PFSK-1 (cell line): ENCODE measurements around the gene TMEM147.

Source experiments
- FOXP2 ChIP-seq: optimal IDR thresholded peaks from 2 replicates; pipeline ENCODE3; 2011; ENCODE audit warnings: borderline replicate concordance, control low read depth, inconsistent platforms; ENCODE audit not compliant: insufficient read depth; ENCODE audit errors: extremely low read length, extremely low read depth
- POLR2AphosphoS5 ChIP-seq: IDR thresholded peaks from 2 replicates; pipeline ENCODE4 v1.6.1; 2012; ENCODE audit warnings: low read depth, mild to moderate bottlenecking, control low read depth, low read length, moderate library complexity
- SIN3A ChIP-seq: IDR thresholded peaks from 2 replicates; pipeline ENCODE4 v1.6.1; 2012; ENCODE audit warnings: mild to moderate bottlenecking, low read length, moderate library complexity, borderline replicate concordance; ENCODE audit not compliant: insufficient read depth
- TAF1 ChIP-seq: IDR thresholded peaks from 2 replicates; pipeline ENCODE4 v1.6.1; 2012; ENCODE audit warnings: low read length, control low read depth, borderline replicate concordance; ENCODE audit not compliant: insufficient read depth
- TF ChIP-seq, protein P1 (sequence below), 2 experiments: IDR thresholded peaks; 2 replicates each; pipeline versions ENCODE4 v1.6.1 to v1.8.0; 2011 to 2012; ENCODE audit warnings: low read depth in 2 of 2, low read length in 2 of 2, control low read depth in 1 of 2, inconsistent platforms in 1 of 2, mild to moderate bottlenecking in 1 of 2, moderate library complexity in 1 of 2; ENCODE audit not compliant: insufficient read depth in 1 of 2

DNA sequence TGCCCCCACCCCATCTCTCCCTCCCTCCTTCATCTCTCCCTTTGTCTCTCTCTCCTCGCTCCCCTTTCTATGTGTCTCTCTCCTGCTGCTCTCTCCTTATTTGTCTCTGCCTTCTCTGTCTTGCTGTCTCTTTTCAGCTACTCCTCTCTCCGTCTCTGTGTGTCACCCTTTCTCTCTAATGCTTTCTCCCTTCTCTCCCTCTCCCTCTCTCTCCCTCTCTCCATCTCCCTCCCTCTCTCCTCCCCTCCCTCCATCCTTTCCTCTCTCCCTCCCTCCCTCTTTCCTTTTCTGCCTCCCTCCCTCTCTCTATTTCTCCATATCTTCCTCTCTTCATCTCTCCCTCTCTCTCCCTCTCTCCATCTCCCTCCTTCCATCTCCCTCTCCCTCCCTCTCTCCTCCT is 17.4 kb downstream of the TMEM147 start:
- TF ChIP-seq, protein P1, sequence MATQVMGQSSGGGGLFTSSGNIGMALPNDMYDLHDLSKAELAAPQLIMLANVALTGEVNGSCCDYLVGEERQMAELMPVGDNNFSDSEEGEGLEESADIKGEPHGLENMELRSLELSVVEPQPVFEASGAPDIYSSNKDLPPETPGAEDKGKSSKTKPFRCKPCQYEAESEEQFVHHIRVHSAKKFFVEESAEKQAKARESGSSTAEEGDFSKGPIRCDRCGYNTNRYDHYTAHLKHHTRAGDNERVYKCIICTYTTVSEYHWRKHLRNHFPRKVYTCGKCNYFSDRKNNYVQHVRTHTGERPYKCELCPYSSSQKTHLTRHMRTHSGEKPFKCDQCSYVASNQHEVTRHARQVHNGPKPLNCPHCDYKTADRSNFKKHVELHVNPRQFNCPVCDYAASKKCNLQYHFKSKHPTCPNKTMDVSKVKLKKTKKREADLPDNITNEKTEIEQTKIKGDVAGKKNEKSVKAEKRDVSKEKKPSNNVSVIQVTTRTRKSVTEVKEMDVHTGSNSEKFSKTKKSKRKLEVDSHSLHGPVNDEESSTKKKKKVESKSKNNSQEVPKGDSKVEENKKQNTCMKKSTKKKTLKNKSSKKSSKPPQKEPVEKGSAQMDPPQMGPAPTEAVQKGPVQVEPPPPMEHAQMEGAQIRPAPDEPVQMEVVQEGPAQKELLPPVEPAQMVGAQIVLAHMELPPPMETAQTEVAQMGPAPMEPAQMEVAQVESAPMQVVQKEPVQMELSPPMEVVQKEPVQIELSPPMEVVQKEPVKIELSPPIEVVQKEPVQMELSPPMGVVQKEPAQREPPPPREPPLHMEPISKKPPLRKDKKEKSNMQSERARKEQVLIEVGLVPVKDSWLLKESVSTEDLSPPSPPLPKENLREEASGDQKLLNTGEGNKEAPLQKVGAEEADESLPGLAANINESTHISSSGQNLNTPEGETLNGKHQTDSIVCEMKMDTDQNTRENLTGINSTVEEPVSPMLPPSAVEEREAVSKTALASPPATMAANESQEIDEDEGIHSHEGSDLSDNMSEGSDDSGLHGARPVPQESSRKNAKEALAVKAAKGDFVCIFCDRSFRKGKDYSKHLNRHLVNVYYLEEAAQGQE (IDR thresholded peaks at IDR 0.05; ENCODE audit: insufficient read depth in 1 of 2, low read depth in 2 of 2, low read length in 2 of 2), result no peak
- no peak for TF ChIP-seq SIN3A
- TF ChIP-seq POLR2AphosphoS5, result no peak
- no peak for TF ChIP-seq TAF1
- TF ChIP-seq FOXP2, result no peak
